Measurements from ENCODE around the gene CASP1. TPM values are rescaled to one million over a fixed set of nuclear protein-coding genes. Genes with fewer than 3 reads are reported as not detected.
"Not testable (repeated sequence)": the region's sequence is repeated elsewhere in the genome, so short reads cannot be mapped to it uniquely, and the experiment has no call there.

The CASP1 gene
- total RNA-seq, 1 donor from 2014 or later: 7.1 TPM

- intact Hi-C loops (cut with DNase I): no loop called here
- DNase-seq (ENCODE audit: low spot score): no peak
These were observed 14.5 kb upstream of the CASP1 start for GRCh38 chr11:105049481-105049880.

GRCh38 chr11:105046898-105047579, 12.1 kb upstream of the CASP1 start:
- no peak for DNase-seq (ENCODE audit: low spot score)
- intact Hi-C loops (cut with DNase I): no loop called here

GRCh38 chr11:105045676-105046296, 10.8 kb upstream of the CASP1 start:
- intact Hi-C loops (cut with DNase I): no loop called here
- DNase-seq (ENCODE audit: low spot score): no peak

GRCh38 chr11:105044557-105045524, 9.9 kb upstream of the CASP1 start, which contains the start of gene CARD16:
TSS of gene CARD16 (minus strand) at chr11:105045335. CDS start at chr11:105045297, 38 bp downstream.
- intact Hi-C loops (cut with DNase I); DNase-seq (ENCODE audit: low spot score): not testable (repeated sequence)

- DNase-seq (ENCODE audit: low spot score): no peak
- intact Hi-C loops (cut with DNase I): no loop called here
These were observed 7.2 kb upstream of the CASP1 start for GRCh38 chr11:105042178-105042577.

GRCh38 chr11:105040703-105041102, 5.8 kb upstream of the CASP1 start:
- intact Hi-C loops (cut with DNase I): no loop called here
- DNase-seq (ENCODE audit: low spot score): no peak

GRCh38 chr11:105034388-105034787, 556 bp downstream of the CASP1 start:
- intact Hi-C loops (cut with DNase I); DNase-seq (ENCODE audit: low spot score): not testable (repeated sequence)

GRCh38 chr11:105033781-105034180, 1.2 kb downstream of the CASP1 start:
- intact Hi-C loops (cut with DNase I): no loop called here

GRCh38 chr11:105033343-105033742, 1.6 kb downstream of the CASP1 start:
- peak; percentile 77 for DNase-seq (ENCODE audit: low spot score)
- intact Hi-C loops (cut with DNase I): no loop called here

More at GRCh38 chr11:105033781-105034180, 1.2 kb downstream of the CASP1 start:
- DNase-seq (ENCODE audit: low spot score): no peak

GRCh38 chr11:105032495-105032894, 2.4 kb downstream of the CASP1 start:
- intact Hi-C loops (cut with DNase I): no loop called here
- no peak for DNase-seq (ENCODE audit: low spot score)

- intact Hi-C loops (cut with DNase I): no loop called here
- no peak for DNase-seq (ENCODE audit: low spot score)
These were observed 7.3 kb downstream of the CASP1 start for GRCh38 chr11:105027678-105028077.

- DNase-seq (ENCODE audit: low spot score): no peak
- intact Hi-C loops (cut with DNase I): no loop called here
These were observed 10.6 kb downstream of the CASP1 start for GRCh38 chr11:105024394-105024793.

GRCh38 chr11:105023003-105023402, 11.9 kb downstream of the CASP1 start, which contains the start of gene CASP5:
TSS of gene CASP5 (minus strand) at chr11:105023168. CDS start at chr11:105023136, 32 bp downstream.
- intact Hi-C loops (cut with DNase I): no loop called here
- DNase-seq (ENCODE audit: low spot score): no peak

- no peak for DNase-seq (ENCODE audit: low spot score)
- intact Hi-C loops (cut with DNase I): no loop called here
These were observed 12.4 kb downstream of the CASP1 start for GRCh38 chr11:105022527-105022926.

GRCh38 chr11:105007463-105007862, 27.5 kb downstream of the CASP1 start:
- intact Hi-C loops (cut with DNase I): no loop called here
- DNase-seq (ENCODE audit: low spot score): no peak

- DNase-seq (ENCODE audit: low spot score): no peak
- intact Hi-C loops (cut with DNase I): no loop called here
These were observed 29.5 kb downstream of the CASP1 start for GRCh38 chr11:105005451-105005845.

- DNase-seq (ENCODE audit: low spot score): no peak
- intact Hi-C loops (cut with DNase I): no loop called here
These were observed 30.9 kb downstream of the CASP1 start for GRCh38 chr11:105004021-105004420.

- DNase-seq (ENCODE audit: low spot score): no peak
- intact Hi-C loops (cut with DNase I): no loop called here
These were observed 31.8 kb downstream of the CASP1 start for GRCh38 chr11:105003151-105003550.

GRCh38 chr11:105000797-105001196, 34.1 kb downstream of the CASP1 start:
- intact Hi-C loops (cut with DNase I): no loop called here

GRCh38 chr11:105000167-105000566, 34.8 kb downstream of the CASP1 start:
- DNase-seq (ENCODE audit: low spot score): no peak
- intact Hi-C loops (cut with DNase I): no loop called here

More at GRCh38 chr11:105000797-105001196, 34.1 kb downstream of the CASP1 start:
- no peak for DNase-seq (ENCODE audit: low spot score)
